OCI-LY3 (cell line): ENCODE measurements around the gene NOA1.

ENCODE experiments used
- CTCF ChIP-seq: fragments of 200-600, 300-600 bp; sonication (generic); IDR thresholded peaks from 2 replicates; pipeline ENCODE4 v1.5.1; 2014; ENCODE audit warnings: antibody characterized with exemption, low read length, low read depth
- EZH2phosphoT487 ChIP-seq: fragments of 200-600 bp; shearing (Covaris generic); IDR thresholded peaks from 2 replicates; pipeline ENCODE4 v1.6.1; 2018; ENCODE audit warnings: antibody characterized with exemption, mixed run types, low read depth

GRCh38 chr4:57023104-57023503, 45.7 kb upstream of the NOA1 start:
- TF ChIP-seq CTCF (no peak), EZH2phosphoT487 (no peak)
